Occipital lobe (tissue), 2 donors: Measurements from ENCODE around the gene GRM5. TPM values are rescaled to one million over a fixed set of nuclear protein-coding genes. Genes with fewer than 3 reads are reported as not detected.
"Not testable (repeated sequence)": the region's sequence is repeated elsewhere in the genome, so short reads cannot be mapped to it uniquely, and the experiment has no call there.

Source experiments
- DNase-seq: peaks from one replicate; lab custom pipeline; 2025; lab: John Stamatoyannopoulos, UW
- total RNA-seq: library from RNA; depleted of rRNA; stranded (reverse); fragments of >200 nt; gene quantifications from one replicate; pipeline ENCODE4 v1.2.3, GENCODE V29; 2014

The GRM5 gene
- 175 TPM for total RNA-seq

DNA sequence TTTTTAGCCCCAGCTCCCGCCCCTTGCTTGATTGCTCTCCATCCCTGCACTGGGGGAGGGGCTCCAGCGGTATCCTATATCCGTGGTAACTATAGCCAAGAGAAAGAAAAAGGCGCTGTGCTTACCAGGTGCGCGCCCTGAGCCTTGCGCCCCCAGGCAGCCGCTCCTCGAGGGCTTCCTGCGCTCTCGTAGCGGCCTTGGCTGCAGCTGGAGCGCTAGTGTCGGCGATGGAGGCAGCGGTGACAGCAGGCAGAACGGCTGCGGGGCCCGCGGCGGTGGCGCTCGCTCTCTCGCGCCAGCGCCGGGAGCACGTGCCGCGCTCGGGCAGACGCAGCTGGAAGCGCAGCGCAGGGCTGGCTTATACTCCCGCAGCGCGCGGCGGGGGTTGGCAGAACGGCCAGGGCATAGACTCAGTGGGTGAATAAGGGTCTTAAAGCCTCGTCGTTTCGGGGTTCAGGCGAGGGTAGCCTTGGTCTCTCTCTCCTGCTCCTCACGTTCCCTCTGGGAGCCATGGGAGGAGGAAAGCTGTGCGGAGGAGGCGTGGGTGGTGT is at the start of gene GRM5:
Gene GRM5 (minus strand): TSS at position 332 of the 551 bp plus-strand sequence. CDS start 18,110 bp downstream, outside the sequence.
- peak; percentile 27 for DNase-seq

DNA sequence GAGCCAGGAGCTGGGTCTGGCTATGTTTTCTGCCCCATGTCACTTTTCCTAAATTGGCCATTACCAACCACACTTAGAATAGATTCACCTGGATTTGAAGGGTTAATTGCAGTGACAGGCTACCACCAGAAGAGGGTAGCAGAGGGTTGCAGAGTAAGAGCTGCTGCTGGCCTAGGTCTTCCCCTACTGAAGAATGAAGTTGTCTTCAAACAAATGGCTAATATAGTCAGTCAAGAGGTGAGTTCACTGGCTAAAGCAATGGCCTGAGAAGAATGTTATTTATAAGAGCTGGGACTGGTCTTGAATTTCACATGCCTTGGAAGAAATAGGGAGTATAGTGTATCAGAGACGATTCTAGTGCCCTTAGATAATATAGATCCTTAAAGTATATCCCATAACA is 32.2 kb upstream of the GRM5 start:
- DNase-seq, result peak; percentile 2

DNA sequence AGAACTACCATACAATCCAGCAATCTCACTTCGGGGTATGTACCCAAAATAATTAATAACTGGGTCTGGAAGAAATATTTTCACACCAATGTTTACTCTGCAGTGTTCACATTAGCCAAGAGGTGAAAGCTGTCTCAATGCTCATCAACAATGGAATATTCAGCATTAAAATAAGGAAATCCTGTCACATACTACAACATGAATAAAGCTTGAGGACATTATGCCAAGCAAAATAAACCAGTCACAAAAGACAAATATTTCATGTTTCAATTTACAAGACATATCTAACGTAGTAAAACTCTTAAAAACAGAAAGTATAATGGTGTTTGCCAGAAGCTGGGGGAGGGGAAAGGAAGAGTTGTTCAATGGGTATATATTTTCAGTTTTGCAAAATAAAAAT is 28.0 kb upstream of the GRM5 start:
- DNase-seq, result not testable (repeated sequence)

DNA sequence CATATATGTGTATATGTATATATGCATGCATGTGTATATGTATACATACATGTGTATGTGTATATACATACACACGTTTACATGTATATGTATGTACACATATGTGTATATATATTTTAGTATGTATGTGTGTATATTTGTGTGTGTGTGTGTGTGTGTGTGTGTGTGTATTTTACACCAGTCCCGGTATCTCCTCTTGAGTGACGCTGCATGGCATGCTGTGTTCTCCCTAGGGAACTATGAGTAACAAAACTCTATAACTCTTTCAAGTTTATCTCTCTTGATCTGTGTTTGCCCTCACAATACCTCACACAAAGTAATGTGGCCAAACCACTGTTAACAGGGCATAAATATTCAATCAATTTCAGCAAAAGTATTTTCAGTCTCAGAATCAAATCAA is 19.2 kb upstream of the GRM5 start:
- DNase-seq, result not testable (repeated sequence)

DNA sequence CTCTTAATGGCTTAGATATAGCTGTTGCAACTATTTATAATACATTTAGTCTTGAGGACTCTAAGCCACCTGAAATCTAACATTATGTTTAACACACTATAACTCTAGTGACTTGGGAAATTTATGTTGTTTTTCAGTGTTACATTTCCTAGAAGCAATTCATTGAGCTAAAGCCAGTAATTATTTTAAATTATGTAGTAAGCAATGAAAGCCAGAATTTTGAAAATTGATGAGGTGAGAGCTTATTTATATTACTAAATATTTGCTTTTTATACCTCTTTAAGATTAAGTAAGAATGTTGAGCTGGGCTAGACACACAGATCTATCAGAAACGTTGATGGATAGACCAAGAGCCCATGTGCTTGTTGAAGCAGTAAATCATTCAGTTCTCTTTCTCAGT is 5.1 kb upstream of the GRM5 start:
- DNase-seq, result not testable (repeated sequence)

DNA sequence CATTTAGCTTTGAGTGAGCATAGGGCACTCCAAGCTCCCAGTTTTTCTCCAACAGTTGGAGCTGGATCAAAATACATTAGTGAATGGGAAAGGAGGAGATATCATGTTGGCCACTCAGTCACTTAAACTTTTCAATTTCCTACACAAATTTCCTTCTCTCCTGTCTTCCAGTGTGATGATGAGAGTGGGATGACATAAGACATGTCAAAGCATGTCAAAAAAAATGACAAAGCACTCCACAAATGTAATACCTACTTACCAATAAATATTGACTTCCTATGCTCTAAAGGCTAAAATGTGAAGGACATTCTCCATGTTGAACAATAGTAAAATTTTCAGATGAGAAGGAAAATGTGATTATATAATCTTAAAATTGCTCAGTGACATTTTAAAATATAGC is 1.5 kb upstream of the GRM5 start:
- DNase-seq, result no peak

DNA sequence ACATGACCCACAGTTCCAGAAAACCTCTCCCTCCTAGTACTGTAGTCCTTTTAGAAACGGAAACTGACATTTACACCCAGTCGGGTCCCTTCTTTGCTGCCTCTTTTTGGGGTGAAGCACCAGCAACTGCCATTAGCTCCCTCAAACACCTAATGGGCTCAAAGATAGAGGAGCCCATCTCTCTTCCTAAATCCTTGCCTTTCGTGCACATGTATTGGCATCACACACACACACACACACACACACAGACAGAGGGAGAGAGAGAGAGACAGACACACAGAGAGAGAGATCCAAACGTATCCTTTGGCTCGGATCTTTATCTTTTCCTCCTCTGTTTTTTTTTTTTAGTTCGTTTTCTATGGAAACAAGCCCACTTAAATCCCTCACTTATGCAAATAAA is 716 bp downstream of the GRM5 start:
- DNase-seq, result no peak

DNA sequence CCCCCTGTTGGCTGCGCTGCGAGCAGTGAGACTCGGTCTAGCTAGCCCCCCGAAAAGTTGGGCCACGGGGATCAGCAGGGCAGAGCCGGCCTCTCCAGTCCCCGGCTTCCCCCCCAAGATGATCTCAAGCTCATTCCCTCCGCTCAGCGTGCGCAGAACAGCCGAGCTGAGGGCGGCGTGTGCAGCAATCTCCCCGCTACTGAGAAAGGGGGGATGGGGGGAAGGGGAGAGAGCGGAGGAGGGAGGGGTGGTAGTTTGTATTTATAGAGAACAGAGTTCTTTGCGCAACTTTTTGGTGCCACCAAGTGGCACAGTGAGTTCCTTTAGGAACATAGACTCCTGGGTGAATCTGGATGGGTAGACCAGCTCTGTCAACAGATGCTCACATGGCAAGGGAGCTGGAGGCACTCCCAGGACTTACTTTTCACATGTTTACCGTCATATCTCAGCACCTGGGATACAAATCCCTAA is 2.3 kb downstream of the GRM5 start:
- peak; percentile 57 for DNase-seq

DNA sequence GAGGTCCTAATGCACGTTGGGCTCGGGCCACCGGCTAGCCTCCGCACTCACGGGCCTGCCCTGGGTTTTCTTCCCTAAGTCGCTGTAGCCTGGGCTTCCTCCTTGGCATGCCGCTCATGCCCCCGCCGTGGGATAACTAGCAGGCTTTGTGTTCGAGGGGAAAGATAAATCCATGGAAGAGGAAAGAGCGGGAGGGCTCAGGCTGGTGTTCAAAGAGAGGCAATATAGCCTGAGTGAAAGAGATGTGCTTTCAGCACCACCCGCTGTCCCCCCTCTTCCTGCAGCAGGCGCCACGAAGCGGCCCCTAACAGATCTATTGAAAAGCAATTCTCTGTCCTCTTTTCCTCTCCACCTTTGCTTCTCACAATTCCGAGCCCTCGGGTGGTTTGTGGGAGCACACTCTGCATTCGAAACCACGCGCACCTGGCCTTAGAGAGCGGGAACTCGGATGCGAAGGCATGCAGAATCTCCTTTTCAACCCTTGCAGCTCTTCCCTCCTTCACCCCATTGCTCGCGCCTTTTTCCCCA is 2.9 kb downstream of the GRM5 start:
- peak; percentile 21 for DNase-seq

DNA sequence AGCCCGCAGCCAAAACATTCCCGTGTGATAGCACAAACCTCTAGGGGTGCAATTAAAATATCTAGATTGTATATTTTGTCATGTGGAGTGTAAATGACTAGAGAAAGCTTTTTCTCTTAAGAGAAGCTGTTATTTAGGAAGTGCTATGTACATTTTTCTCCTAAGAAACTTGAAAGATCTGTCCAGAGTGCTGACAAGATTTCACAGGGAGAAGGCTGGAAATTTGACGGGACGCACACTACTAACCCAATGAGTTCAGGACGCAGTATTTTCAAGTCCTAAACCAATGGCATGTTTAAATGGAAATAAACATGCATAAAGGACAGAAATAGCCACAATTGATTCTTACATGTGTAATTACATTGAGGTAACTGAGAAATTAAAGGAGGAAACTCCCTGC is 3.9 kb downstream of the GRM5 start:
- not testable (repeated sequence) for DNase-seq

DNA sequence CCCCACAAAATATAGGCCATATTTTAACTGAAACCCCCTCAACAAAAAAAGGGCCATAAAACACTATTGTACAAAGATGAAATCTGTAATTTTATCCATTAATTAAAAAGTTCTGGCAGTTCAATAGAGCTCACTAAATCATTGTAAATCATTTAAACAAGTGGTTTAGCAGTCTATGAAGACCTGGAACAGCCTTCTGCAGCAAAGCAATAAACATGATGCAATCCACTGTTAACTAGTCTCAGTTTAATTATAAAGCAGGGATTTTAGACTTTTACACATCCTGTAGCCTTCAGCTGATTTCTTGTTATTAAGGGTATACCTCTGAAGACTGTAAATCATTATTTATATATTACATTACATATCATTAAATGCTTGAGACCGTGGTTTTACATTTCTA is 8.4 kb downstream of the GRM5 start:
- DNase-seq, result not testable (repeated sequence)

DNA sequence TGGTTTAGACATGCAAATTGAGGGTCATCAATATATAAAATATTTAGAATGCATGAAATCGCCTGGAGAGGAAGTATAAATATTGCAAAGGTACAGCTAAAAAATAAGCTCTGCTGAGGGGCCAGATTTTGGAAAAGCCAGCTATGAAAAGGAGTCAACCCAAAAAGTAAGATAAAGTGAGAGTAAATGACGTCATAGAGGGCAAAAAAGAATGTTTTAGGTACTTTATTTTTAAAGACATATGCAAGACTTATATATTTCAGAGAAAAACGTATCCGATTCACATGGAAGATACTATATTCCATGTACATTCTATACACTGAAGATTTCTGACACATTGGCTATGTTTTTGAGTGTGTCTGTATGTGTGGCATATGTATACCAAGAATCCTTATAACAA is 13.6 kb downstream of the GRM5 start:
- DNase-seq, result no peak

DNA sequence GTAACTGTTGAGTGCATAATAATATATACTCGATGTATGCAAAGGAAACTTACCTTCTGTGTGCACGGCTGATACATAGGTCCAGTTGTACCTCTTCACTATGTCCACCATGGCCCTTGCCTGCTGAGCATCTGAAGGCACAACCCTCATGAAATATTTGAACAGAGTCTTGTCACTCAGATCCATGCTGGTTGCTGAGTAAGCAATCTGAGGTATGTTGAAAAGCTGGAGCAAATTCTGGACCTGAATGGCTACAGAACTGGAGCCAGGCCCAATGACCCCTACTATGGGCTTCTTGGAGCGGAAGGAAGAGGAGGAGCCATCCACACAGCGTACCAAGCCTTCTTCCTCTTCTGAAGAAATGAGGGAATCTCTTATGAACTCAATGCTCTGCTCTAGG is 18.6 kb downstream of the GRM5 start:
- DNase-seq, result not testable (repeated sequence)

DNA sequence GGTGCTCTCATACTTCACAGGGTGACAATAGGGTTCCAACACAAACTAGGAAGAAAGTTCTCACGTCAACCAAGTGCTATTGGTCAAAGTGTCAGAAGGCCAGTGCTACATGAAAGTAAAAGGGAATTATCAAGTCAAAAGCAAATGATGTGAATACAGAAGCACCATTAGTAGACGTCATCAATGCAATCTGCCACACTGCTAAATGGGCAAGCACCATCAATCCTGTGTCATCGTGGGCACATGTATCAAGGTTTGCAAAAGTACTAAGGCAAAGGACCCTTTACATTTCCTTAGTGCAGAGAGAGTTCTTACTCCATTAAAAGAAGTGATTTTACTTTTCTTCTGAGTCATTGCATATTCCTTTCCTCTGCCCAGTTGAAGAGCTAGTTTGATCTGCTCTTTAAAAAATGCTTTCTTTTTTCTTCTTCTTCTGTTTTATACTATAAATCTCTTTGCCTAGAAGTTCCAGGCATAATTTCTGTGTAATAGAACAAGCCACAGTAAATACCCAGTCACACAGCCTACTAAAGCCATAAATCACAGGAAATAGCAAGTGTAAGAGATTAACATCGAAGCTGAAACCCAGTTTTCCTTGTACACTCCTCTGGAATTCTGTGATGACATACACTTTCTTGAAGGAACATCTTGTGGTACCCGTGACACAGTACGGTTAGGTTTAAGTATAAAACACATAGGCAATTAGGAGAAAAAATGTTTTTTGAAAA is 21.8 kb downstream of the GRM5 start:
- not testable (repeated sequence) for DNase-seq

DNA sequence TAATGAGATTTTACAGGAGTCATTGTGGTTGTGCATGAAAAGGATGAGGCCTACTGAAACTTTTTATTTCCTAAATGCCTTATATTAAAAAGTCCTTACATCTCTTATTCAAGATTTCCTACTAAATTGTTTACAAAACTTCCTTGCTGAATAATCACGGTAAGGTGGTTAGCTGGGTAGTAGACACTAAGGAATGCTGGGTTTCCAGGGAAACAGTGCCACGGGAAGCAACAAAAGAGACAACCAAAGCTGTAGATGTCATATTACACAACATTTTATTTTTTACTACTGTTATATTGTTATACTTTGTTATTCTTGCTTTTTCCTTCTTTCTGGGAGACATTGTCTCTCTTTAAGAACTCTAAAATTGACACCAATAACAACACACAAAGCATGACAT is 36.1 kb downstream of the GRM5 start:
- DNase-seq, result not testable (repeated sequence)

DNA sequence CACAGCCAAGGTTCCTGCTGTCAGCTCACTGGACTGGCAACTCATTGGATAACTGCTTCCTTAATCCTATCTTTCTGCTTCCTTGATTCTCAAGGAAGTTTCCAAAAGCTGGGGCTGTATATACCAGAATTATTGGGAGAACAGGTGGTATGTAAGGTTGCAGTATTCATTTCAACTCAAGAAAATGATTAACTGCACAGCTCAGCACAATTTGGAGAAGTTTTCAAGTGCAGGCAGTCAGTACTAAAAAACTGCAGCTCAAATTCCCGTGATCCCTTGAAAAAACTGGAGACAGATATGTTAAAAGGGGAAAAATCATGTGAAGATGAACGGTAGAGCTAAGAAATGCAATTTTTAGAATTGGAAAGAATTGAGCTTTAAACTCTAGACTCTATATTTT is 44.4 kb downstream of the GRM5 start:
- DNase-seq, result no peak

DNA sequence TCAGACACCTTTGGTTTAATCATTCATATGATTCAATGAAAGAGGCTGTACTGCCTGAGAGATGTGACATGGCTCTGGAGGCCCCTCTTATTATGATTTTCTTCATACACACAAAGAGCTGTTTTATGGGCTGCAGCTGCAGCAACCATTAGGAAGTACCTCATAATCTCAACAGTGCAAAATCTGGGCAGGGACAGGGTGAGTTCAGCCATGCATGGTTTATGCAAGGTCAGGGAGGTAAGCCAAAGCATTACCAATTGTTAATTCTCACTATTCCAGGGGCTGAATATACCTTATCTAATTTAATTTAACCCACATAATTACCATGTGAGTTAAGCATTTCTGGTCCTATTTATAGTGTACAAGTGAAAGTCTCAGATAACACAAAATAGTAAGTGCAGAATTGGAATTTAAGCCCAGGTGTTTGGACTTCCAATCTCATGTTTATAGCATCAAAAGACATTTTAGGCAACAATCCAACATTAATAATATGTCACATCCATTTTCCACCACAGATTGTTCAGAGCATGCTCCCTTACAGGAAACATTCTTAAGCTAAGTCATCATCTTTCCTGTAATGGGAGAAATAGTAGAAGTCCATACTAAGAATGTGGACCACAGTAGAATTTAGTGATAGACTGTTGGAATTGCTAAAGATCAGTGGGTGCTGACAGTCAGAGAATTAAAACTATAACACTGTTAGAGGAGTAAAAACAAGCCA is 45.8 kb downstream of the GRM5 start:
- DNase-seq, result not testable (repeated sequence)

DNA sequence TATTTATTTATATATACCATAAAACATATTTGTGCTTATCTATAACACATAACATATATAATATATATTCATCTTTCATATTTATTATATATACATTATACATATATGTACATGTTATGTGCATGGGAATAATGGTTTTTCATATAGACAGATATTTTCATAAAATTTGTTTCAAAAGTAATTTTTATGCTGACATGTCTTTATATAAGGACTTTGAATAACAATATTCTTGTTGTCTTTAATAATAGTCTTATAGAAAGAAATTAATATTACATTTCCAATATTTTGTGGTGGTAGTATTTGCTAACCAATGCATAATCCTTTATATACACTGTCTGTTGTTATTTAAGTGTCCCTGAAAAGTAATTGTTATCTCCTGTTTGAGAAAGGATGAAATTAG is 49.6 kb downstream of the GRM5 start:
- no peak for DNase-seq

DNA sequence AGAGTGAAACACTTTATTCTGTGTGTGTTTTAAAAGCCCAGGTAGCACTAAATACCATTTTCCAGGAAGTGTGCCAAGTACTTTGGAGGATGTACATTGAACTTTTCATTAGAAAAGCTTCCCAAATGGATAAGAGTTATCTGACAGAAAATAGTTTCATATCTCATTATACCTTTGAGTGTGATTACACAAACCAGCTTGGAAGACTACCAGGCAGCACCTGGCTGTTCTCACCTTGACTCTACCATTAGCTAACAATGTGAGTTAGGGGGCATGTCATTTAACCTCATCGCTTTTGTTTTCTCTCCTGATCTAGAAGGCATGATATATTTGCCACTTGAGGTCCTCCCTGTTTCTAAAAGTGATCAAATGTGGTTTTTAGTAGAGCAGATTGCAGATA is 50.2 kb downstream of the GRM5 start:
- DNase-seq, result no peak

DNA sequence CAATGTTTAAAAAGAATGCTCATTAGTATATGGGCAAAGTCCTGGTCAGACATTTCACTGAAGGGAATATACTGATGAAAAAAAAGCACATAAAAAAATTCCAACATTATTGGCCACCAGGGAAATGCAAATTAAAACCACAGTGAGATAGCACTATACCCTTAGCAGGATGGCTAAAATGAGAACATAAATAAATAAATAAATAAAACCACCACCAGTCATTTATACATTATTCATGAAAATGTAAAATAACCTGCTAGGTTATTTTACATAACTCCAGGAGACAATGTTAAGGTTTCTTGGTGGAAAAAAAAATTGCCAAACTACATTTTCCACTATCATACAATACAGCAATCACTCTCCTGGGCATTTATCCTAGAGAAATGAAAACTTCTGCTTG is 64.9 kb downstream of the GRM5 start:
- not testable (repeated sequence) for DNase-seq

DNA sequence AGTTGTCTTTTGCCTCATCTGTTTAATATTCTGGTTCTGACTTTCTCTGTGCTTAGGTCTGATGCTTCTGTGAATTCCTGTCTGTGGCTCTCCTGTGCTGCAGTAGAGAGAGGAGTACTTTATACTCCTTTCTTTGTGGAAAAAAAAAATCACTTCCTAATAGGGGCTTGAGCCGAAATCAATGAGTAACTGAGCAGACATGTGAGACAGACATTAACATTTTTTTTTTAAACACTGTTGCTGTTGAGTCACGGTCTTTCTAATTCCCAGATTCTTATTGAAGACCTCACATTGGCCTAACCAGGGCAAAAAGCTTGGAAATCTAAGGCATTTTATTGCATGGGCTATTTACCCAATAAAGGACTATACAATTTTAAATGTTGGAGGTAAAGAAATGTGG is 86.1 kb downstream of the GRM5 start:
- no peak for DNase-seq

DNA sequence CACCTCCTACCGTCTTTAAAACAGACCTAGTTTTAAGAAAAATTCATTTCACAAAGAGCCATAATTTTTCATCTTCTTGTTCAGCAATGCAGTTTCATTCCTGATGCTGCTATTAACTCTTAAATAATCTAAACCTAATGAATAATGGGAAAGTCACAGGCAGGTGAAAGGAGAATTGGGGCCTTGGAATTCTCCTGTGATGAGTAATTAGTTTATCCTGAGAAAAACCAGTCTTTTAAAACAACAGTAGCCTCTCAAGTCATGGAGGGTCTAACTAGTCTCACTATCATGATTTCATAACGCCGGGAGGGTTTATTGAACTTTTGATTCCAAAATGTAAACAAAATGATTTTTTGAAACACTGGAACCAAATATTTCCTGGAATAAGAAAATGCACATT is 86.8 kb downstream of the GRM5 start:
- DNase-seq, result not testable (repeated sequence)
